NCI-H774 (cell line): ENCODE data around the gene MYL7.
"Not testable (repeated sequence)": the region's sequence is repeated elsewhere in the genome, so short reads cannot be mapped to it uniquely, and the experiment has no call there.

Experiments used
- DNase-seq: peaks from one replicate; lab custom pipeline; 2025; lab: John Stamatoyannopoulos, UW

MYL7 gene

DNA sequence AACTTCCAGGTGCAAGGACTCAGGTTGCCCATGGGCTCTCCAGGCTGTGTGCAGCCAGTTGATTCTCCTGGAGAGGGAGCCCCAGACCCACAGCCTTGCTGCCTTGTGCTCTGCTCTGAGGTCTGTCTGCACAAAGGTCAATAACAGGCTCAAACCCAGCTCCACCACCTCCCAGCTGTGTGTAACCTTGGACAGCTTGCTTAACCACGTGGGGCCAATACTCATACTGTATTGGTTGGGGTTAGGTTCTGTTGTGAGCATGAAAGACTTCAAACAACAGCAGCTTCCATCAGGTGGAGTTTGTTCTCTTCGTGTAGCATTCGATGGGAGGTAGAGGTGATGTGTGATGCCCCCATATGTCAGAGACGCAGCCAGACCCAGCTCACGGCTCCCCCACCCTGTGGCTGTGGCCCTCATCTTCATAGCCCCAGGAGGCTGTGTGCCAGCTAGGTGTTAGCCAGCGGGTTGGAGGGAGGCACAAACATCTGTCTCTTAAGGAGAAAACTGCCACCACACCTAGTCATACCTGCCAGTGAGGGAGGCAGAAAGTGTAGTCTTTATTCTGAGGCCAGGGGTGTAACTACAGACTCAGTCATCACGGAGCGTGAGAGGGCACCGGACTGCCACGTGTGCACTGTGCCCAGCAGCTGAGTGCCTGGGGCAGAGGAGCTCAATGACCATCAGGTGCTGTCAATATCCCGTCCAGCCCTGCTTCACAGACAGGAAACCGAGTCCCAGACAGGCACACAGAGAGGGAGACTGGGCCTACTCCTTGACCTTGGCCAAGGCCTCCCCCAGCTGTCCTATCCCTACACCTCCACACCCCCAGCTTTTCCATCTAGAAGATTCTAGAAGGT lies 9.7 kb downstream of the MYL7 start:
- DNase-seq, result peak; percentile 37

DNA sequence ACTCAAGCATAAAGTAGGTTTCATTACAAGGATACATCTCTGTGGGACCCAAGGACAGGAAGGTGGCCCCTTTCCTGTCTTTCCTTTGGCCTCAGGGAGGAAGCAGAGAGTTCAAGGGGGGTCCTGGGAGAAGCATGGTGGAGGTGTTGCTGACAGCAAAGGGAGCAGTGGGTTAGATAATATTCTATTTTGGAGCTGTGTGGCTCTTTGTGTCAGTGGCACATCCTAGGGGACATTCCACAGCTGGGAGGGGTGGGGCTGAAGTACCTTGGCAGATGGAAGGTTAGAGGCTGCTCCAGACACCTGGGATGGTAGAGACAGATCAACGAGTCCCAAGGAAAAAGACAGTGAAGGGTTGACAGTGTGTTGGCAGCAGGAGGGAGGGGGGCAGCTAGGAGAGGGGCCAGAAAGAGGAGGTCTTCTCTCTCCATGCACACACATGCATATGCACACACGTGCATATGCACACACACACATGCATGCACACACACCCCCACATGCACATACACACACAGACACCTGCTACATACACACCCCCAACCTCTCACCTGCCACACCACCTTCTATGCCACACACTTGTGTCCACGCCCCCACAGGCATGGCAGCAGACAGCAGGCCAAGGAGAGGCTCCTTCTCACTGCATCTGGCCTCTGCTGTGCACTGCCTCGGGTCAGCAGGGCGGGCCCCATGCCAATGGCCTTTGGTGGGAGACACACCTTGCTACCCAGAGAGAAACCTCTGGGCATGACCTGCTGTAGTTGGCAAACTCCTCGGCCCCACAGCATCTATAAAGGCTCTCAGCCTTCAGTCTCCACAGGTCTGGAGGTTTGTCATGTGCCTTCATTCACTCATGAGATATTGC lies 12.2 kb downstream of the MYL7 start:
- DNase-seq, result no peak

DNA sequence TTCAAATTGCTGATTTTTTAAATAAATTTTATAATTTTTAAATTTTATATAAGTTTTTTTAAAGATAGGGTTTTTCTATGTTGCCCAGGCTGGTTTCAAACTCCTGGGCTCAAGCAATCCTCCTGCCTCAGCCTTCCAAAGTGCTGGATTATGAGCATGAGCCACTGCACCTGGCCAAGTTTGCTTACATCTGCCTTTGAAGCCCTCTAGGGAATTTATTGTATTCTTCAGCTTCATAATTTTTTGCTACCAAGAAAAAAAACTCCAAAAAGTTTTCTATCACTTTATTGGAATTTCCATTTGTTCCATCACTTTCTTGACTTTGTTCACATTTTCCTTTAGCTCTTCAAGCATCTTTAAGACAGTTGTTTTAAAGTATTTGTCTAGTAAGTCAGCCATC lies 14.0 kb downstream of the MYL7 start:
- no peak for DNase-seq

DNA sequence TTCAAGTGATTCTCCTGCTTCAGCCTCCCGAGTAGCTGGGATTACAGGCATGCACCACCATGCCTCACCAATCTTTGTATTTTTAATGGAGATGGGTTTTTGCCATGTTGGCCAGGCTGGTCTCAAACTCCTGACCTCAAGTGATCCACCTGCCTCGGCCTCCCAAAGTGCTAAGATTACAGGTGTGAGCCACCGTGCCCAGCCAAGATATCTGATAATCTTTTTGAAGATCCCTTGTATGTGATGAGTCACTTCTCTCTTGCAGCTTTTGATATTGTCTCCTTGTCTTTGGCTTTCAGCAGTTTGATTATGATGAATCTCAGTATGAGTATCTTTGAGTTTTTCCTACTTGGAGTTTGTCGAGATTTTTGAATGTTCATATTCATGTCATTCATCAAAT lies 14.6 kb downstream of the MYL7 start:
- not testable (repeated sequence) for DNase-seq

DNA sequence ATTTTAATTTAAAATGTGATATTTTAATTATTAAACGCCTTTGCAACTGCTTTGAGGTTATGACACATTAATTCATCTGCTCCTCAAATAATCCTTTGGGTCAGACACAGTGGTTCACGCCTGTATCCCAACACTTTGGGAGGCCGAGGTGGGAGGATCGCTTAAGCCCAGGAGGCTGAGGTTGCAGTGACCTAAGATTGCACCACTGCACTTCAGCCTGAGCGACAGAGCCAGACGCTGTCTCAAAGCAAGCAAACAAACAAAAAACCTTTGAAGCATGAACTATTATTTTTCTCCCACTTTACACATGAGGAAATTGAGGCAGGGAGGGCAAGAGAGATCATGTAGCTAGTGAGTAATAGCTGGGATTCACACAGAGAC lies 16.3 kb downstream of the MYL7 start:
- no peak for DNase-seq

DNA sequence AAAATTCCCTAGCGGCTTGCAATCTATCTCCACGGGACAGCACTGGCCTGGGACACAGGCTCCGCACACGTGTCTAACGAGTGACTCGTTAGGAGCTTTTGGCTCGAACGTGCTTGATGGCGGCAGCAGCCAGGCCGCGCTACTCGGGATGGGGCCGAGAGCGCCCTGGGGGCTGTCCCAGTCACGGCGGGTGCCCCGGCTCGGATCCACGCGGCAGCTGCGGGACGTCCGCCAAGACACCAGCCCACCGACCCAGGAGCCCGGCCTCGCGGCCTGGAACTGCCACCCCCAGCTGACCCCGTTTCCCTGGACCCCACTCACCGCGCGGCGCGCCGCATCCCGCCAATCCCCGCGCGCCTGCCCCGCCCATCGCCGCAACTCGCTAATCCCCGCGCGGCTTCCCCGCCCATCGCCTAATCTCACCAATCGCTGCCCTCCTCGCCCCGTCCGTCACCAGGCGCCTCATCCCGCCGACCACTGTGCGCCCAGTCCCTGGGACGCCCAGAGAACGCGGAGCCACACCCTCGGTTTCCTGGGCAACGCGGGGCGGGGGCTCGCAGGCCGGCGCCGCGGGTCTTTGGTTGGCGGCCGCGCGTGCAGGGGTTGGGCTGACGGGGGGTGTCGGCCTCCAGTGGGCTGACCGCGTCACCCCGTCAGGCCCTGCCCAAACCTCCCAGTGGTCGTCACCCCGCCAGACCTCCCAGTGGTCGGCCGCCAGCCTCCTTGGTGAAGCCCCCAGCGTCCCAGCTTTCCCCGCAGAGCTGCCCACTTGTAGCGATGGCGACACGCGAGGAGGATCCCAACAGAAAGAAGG lies 17.7 kb downstream of the MYL7 start, which contains the start of gene POLD2:
TSS of gene POLD2 (minus strand) at position 359 of the 814 bp plus-strand sequence. CDS start 1,495 bp downstream, outside the sequence.
- peak; percentile 96 for DNase-seq

DNA sequence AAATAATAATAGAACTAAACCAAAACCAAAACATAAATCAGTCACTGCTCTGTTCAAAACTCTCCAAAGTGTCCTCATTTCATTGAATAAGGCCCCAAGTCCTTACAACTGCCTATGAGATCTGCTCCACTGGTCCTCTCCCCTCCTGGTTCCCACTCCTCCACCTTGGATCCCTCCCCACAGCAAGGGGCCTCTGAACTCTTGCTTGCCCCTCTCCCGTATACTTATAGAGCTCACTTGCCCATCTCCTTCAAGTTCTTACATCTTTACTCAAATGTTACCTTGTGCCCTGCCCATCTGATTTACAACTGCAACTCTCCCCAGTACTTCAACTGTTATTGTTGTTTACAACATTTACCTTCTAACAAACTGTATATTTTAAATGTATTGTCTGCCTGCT lies 18.6 kb downstream of the MYL7 start:
- DNase-seq, result no peak

DNA sequence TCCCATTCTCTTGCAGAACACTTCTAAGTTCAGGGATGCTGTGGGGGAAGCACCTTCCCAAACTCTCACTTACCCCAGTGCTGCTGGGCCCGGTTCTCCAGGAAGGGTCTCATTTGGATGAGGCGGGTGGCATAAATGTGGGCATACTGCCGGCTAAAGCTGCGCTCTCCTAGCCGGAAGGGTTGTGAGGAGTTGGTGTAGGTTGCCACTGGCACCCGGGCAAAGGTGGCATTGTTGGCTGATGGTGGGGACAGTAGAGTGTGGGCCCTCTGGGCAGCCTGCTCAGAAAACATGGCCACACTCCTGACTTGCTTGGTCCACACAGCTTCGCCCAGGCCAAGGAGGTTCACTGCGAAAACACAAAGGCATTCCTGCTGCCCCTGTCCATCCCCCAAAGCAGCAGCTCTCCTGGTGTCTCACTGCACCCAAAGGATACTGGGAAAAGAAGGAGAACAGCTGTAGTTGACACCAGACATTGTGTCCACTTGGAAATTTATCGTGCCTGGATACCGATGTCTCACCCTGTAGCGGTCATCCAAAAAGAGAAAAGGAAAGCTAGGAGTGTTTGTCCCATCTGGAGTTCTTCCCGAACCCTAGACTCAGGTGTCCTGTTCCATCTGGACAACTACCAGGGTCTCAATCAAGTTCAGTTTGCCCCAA lies 19.2 kb downstream of the MYL7 start:
- DNase-seq, result no peak

DNA sequence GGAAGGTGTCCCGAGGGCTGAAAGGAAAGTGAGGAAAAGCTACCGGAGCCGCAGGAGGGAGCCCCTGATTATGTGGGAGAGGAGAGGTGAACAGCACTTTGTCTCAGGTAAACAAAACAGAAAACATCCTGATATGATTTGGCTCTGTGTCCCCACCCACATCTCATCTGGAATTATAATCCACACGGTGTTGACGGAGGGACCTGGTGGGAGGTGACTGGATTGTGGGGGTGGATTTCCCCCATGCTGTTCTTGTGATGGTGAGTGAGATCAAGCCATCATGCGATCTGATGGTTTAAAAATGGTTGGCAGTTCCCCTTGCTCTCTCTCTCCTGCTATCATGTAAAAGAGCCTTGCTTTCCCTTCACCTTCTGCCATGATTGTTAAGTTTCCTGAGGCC lies 20.7 kb downstream of the MYL7 start:
- DNase-seq, result no peak

DNA sequence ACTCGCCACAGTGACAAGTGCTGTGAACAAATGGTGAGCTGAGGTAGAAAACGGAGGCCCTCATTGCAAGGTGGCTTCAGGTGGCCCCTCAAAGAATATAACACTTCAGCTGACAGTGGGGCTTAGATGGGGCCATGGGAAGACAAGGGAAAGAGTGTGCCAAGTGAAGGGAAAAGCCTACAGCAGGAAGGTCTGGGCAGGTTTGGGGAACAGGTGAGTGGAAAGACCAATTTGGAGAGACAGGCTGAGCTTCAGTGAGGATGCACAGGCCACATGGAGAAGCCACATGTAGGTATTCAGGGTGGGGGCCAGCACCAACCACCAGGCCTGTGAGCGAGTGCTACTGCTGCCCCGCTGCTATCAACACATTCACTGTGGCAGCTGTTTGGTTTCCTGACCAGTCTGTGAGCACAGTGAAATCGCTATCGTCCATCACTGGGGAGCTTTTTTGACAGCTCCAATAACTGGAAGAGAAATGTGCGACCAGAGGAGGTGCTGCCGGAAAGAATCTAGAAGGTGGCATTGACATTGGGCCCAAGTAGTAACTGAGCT lies 21.2 kb downstream of the MYL7 start:
- no peak for DNase-seq

DNA sequence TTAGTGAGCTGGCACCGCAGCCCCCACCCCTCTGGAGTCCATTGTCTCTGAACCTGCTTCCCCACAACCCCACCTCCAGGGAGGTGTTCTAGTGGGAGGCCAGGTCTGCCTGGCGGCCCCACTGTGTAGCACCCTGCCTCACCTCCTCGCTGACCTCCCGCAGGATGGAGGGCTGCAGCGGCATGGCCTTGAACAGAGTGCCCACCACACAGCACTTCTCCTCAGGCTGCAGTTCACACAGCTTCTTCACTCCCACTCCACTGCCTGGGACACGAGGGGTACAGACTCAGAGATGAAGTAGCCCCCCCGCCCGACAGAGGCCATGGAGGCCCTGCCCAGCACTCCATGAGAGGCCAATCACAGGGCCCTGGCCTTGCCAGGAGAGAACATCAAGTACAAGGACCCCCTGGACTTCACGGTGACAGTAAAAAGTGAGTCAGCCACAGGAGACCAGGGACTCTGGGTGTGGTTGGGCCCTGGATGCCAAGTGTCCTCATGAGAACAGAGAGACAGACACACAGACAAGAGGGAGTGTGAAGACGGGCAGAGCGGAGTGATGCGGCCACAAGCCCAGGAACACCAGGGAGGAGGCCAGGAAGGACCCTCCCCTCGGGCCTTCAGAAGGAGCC lies 23.2 kb downstream of the MYL7 start:
- DNase-seq, result no peak

DNA sequence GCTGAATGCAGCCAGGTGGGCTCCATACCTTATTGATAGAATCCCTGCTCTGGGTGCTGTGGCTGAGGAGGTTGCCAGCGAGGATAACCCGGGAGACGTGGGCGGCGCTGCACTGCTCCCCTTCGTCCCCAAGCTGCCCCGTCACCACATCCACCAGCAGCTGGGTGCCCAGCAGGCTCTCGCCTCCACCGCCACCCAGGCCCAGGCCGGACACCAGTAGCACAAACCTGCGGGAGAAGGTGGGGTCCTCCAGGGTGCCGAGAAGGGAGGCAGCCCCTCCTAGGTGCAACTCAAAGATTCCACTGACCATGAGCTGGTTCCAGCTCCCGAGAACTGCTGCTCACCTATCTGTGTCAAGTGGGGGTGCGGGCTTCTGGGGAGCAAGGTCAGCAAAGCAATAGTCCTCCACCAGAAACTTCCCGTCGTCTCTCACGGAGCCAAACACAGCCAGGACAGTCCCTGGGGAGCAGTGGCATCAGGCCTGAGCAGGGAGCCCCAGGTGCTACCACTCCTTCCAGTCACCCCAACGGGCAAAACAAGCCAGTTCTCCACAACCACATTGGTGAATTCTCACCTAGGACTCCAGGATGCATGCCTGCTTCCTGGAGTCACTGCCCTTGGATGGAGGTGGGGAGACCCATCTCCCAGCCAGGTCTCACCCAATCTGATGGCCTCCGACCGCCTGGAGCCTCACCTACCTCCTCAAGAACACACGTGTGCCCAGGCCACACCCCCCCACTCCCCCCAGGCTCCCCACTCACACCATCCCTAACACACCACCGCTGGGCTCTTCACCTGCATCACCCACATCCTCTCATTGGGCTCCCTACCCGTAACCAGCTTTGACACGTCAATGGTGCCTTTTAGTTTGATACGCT lies 24.1 kb downstream of the MYL7 start:
- DNase-seq, result no peak

DNA sequence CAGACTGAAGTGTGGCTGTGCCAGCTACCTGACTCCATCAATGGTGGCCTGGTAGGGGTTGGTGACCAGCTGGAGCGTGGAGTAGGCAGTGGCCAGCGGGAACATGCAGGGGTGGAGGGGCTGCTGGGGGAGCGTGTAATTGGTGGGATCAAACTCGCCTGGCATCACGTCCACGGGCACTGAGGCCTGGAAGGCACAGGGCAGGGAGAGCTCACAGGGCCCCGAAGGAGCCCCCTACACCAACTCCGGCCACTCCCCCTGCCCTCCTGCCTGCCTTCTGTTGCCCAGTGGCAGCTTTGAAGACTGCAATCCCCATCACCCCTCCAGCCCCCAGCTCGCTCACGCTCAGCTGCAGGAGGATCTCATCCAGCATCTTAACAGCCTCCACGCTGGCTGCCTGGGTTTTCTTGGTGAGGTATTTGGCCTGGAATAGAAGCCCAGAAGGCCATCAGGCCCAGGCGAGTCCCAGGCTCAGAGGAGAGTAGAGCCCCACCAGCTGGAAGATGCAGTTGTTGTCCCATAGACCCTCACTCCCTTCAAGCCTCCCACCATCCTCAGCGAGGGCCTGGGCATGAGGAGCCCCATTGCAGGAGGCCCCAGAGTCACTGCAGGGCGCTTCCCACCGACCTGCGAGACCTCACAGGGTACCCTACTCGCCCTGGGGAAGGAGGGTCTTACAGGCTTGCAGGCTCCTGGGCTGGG lies 24.9 kb downstream of the MYL7 start:
- DNase-seq, result no peak

DNA sequence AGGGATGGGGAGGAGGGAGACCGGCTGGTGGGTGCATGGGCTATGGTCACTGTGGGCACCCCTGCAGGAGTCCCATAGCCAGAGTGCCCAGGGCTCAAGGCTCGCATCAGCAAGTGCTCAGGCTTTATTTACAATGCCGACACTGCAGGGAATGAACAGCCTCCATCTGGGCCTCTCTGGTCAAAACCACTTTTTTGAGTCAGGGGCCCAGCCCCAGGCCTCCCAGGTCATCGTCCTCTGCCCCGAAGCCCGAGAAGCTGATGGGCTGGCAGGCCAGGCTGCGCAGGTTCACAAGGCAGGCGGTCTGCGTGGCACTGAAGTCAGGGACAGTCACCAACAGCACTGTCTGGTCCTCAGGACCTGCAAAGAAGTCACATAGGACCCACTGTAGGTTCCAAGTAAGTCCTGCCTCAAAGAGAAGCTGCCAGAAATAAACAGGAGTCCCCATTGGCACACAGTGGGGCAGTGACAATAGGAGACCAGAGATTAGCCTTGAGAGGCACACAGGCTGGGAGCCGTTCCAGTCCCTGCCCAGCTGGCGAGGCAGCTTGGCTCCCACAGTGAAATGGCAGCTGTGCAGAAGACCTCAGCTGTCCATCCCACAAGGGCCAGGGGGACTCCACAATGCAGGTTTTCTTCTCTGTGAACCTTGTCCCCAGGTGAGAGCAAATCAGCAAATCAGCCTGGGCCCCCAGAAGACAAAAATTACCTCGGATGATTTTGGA lies 26.4 kb downstream of the MYL7 start:
- DNase-seq, result no peak

DNA sequence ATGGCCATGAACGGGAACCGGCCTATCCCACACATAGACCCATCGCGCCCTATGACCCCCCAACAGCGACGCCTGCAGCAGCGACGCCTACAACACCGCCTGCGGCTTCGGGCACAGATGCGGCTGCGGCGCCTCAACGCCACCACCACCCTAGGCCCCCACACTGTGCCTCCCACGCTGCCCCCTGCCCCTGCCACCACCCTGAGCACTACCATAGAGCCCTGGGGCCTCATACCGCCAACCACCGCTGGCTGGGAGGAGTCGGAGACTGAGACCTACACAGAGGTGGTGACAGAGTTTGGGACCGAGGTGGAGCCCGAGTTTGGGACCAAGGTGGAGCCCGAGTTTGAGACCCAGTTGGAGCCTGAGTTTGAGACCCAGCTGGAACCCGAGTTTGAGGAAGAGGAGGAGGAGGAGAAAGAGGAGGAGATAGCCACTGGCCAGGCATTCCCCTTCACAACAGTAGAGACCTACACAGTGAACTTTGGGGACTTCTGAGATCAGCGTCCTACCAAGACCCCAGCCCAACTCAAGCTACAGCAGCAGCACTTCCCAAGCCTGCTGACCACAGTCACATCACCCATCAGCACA lies 27.3 kb downstream of the MYL7 start:
- DNase-seq, result no peak

DNA sequence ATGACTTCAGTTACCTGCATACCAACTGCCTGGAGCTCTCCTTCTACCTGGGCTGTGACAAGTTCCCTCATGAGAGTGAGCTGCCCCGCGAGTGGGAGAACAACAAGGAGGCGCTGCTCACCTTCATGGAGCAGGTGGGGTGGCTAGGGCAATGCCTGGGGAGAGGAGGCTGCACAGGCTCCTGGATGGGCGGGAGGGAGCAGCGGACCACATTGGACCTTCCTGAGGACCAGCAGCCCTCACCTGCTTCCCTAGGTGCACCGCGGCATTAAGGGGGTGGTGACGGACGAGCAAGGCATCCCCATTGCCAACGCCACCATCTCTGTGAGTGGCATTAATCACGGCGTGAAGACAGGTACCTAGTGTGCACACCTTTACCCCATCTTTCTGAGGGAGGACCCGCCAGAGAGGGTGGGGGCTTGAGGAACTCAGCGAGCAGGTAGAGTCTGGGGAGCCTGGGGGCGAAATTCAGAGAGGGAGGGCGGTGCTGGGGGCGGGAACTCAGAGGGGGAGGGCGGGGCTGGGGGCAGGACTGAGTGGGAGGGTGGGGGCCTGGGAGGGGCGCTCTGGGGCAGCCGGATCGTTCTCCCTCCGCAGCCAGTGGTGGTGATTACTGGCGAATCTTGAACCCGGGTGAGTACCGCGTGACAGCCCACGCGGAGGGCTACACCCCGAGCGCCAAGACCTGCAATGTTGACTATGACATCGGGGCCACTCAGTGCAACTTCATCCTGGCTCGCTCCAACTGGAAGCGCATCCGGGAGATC lies 28.0 kb downstream of the MYL7 start:
- peak; percentile 5 for DNase-seq

DNA sequence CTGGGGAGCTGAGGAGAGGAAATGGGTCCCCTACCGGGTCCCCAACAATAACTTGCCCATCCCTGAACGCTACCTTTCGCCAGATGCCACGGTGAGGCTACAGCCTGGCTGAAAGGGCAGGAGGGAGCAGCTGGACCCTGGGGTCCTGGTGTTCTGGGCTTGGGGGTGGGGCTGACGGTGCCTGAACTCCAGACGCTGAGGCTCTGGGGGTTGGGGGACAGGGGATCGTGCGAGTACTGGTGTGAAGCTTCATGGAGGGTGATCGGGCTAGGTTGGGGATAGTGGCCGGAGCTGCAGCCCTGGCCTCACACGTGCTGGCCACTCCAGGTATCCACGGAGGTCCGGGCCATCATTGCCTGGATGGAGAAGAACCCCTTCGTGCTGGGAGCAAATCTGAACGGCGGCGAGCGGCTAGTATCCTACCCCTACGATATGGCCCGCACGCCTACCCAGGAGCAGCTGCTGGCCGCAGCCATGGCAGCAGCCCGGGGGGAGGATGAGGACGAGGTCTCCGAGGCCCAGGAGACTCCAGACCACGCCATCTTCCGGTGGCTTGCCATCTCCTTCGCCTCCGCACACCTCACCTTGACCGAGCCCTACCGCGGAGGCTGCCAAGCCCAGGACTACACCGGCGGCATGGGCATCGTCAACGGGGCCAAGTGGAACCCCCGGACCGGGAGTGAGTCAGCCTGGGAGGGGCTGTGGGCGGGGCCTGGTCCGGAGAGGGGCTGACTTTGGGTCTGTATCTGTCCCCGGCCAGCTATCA lies 28.7 kb downstream of the MYL7 start:
- DNase-seq, result no peak
